Upper lobe of right lung (tissue), 1 donor: Measurements from ENCODE around the gene CDC42SE1. TPM values are rescaled to one million over a fixed set of nuclear protein-coding genes. Genes with fewer than 3 reads are reported as not detected.
A peak's percentile ranks its signal among the peaks of the same experiment; 100 is the strongest.

Experiments
- ATAC-seq: fragments of 200-7000 bp; cut with Tn5 transposase; one replicate; pipeline ENCODE4 v1.9.1; 2020; ENCODE audit warnings: mild to moderate bottlenecking, moderate library complexity
- DNase-seq: peaks from one replicate; pipeline ENCODE4 v3.0.0-alpha.2; 2020
- H3K27ac ChIP-seq: fragments of 200-600 bp; one replicate; pipeline ENCODE4 v1.8.0; 2022
- H3K27me3 ChIP-seq: fragments of 200-600 bp; one replicate; pipeline ENCODE4 v1.8.0; 2022; ENCODE audit warnings: mild to moderate bottlenecking
- H3K36me3 ChIP-seq: fragments of 200-600 bp; one replicate; pipeline ENCODE4 v1.8.0; 2022
- H3K4me1 ChIP-seq: fragments of 200-600 bp; one replicate; pipeline ENCODE4 v1.8.0; 2022
- H3K4me3 ChIP-seq: fragments of 200-600 bp; one replicate; pipeline ENCODE4 v1.8.0; 2022; ENCODE audit warnings: mild to moderate bottlenecking
- H3K9me3 ChIP-seq: fragments of 200-600 bp; one replicate; pipeline ENCODE4 v1.8.0; 2022
- intact Hi-C: fragments of 100-400 bp; cut with DNase I; formaldehyde crosslinking; loops from one replicate; pipeline ENCODE4 v1.11.0; 2022
- total RNA-seq: library from RNA; stranded (reverse); fragmentation: NEBNext Ultra II Directional; extraction: Animal tissue kit (Norgen Biotek cat#: 25700); gene quantifications from one replicate; pipeline ENCODE4 v1.2.1, GENCODE V29; 2021
- TF ChIP-seq, protein P1 (sequence below): fragments of 200-600 bp; IDR thresholded peaks from one replicate; pipeline ENCODE4 v1.8.0; 2022; ENCODE audit warnings: antibody characterized with exemption
- donor health status: DM: no; HTN: yes; CAD: no; lungs with severe emphysema.

CDC42SE1 gene
- total RNA-seq, 1 donor from 2014 or later = 105 TPM

DNA sequence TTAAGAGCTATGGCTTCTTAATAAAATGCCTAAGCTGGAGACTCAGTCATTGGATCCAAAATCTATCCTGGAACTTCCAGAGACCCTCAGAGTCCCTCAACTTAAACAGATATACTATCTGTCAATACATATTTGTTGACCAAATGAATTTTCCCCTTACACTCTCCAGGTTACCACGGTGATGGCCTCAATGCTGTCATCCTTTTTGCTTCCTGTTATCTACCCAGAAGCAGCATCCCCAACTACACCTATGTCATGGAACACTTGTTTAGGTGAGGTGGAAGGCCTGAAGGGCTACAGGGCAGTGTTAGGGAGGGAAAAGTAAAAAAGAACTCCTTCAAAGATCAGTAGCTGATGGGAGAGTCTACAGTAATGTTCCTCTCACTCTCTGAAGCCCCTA is 16.3 kb downstream of the CDC42SE1 start:
- Histone ChIP-seq H3K4me3 (no peak overlapping the region), H3K27ac (no peak overlapping the region), H3K27me3 (no peaks in the 10 kb centered on the region), H3K9me3 (no peaks in the 10 kb centered on the region), H3K4me1 (peaks cover 8% of the 10 kb centered on the region), H3K36me3 (no peaks in the 10 kb centered on the region)
- intact Hi-C loops = no loop called here
- DNase-seq (no peak), ATAC-seq (no peak)
- TF ChIP-seq, protein P1, sequence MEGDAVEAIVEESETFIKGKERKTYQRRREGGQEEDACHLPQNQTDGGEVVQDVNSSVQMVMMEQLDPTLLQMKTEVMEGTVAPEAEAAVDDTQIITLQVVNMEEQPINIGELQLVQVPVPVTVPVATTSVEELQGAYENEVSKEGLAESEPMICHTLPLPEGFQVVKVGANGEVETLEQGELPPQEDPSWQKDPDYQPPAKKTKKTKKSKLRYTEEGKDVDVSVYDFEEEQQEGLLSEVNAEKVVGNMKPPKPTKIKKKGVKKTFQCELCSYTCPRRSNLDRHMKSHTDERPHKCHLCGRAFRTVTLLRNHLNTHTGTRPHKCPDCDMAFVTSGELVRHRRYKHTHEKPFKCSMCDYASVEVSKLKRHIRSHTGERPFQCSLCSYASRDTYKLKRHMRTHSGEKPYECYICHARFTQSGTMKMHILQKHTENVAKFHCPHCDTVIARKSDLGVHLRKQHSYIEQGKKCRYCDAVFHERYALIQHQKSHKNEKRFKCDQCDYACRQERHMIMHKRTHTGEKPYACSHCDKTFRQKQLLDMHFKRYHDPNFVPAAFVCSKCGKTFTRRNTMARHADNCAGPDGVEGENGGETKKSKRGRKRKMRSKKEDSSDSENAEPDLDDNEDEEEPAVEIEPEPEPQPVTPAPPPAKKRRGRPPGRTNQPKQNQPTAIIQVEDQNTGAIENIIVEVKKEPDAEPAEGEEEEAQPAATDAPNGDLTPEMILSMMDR = no peak

DNA sequence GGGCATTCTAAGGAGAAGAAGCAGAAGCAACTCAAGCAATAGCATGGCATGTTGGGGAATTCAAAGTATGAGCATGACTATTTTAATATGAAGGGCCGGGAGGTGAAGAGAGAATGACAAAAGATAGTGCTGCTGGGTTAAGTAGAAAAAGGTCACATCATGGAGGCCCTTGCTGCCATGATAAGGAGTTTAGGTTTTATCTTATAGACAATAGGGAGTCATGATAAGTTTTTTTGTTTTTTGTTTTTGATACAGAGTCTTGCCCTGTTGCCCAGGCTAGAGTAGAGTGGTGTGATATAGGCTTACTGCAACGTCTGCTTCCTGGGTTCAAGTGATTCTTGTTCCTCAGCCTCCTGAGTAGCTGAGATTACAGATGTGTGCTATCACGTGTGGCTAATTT is 19.9 kb downstream of the CDC42SE1 start:
- Histone ChIP-seq H3K4me1 (no peaks in the 10 kb centered on the region), H3K4me3 (no peak overlapping the region), H3K27ac (no peak overlapping the region), H3K9me3 (no peaks in the 10 kb centered on the region), H3K27me3 (no peaks in the 10 kb centered on the region), H3K36me3 (peaks cover 9% of the 10 kb centered on the region)
- no peak for ATAC-seq
- TF ChIP-seq, protein P1 = no peak
- intact Hi-C loops = no loop called here
- no peak for DNase-seq

DNA sequence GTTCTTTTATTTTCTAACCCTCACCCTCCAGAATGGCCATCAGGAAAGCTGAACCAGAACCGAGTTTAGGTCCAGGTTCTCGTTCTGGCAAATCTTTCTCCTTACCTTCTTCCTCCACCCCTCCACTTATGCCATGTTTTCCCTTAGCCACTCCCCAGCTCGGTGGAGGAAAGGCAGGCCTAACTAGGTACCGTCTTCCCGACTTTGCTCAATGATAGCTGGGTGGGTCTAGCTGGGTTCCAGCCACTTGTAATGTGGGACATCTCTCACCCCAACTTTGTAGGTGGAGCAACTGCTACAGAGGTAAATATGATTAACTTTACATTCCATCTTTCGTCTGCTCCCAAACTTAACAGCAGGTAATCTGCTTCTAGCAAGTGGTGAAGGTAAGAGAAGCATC is 22.4 kb downstream of the CDC42SE1 start:
- ATAC-seq (no peak), DNase-seq (no peak)
- TF ChIP-seq, protein P1 = no peak
- H3K36me3 ChIP-seq = peaks cover 29% of the 10 kb centered on the region
- no peaks in the 10 kb centered on the region for H3K9me3 ChIP-seq
- no peak overlapping the region for H3K4me3 ChIP-seq
- no peaks in the 10 kb centered on the region for H3K27me3 ChIP-seq
- intact Hi-C loops = no loop called here
- no peaks in the 10 kb centered on the region for H3K4me1 ChIP-seq
- H3K27ac ChIP-seq = peak overlapping the region; percentile 42

DNA sequence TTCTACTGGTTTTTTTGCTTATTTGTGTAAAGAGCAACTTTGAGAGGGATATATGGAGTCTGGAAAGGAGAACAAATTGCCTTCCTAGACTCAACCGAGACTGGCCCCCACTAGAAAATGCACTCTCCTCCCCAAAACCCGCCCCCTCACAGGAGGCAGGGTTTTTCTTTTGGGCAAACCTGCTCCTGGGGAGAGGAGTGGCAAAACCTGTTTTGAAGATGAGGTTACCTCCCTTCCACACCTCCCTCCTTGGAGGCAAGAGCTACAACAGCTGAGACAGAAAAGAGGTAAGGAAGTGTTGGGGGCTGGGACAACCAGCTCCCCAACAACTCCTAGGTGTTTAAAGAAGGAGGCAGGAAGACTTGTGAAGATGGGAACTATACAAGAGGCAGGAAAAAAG is 23.1 kb downstream of the CDC42SE1 start, which contains the start of gene BNIPL:
BNIPL (plus strand) TSS at position 231 of the 400 bp plus-strand sequence; CDS start at position 371, 140 bp downstream.
- DNase-seq (no peak), ATAC-seq (peak; percentile 88)
- TF ChIP-seq, protein P1 = no peak
- Histone ChIP-seq H3K36me3 (peaks cover 35% of the 10 kb centered on the region), H3K4me3 (no peak within 1 kb of the TSS), H3K27me3 (no peaks in the 10 kb centered on the region), H3K4me1 (no peaks in the 10 kb centered on the region), H3K9me3 (no peaks in the 10 kb centered on the region), H3K27ac (peak within 1 kb of the TSS; percentile 42)
- intact Hi-C loops = no loop called here

DNA sequence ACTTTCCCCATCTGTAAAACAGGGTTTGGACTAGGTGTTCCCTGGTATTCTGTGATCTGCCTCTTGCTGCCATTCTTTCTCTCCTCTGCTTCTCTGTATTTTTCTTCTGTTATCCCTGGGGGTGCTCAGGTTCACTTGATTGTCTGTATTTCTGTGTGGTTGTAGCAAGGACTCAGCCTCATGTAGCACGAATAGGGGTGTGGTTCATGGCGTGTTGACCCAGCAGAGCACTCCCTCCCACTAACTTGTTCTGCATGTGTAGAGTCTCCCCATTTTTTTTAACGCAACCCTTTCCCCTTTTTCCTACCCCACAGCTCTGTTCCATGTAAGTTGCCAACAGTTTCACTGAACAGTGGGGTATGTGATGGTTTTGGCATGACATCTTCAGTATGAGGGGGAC is 24.3 kb downstream of the CDC42SE1 start:
- H3K36me3 ChIP-seq = peaks cover 46% of the 10 kb centered on the region
- intact Hi-C loops = no loop called here
- H3K27me3 ChIP-seq = no peaks in the 10 kb centered on the region
- ATAC-seq (no peak), DNase-seq (no peak)
- H3K9me3 ChIP-seq = no peaks in the 10 kb centered on the region
- TF ChIP-seq, protein P1 = no peak
- no peaks in the 10 kb centered on the region for H3K4me1 ChIP-seq
- H3K4me3 ChIP-seq = no peak overlapping the region
- H3K27ac ChIP-seq = no peak overlapping the region

DNA sequence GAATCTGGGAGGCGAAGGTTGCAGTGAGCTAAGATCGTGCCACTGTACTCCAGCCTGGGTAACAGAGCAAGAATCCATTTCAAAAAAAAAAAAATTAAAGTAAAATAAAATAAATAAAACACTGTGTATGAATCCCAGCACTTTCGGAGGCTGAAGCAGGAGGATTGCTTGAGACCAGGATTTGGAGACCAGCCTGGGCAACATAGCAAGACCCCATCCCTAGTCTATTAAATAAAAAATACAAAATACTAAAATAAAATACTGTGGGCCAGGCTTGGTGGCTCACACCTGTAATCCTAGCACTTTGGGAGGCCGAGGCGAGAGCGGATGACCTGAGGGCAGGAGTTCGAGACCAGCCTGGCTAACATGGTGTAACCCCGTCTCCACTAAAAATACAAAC is 27.3 kb downstream of the CDC42SE1 start:
- H3K4me1 ChIP-seq = no peaks in the 10 kb centered on the region
- intact Hi-C loops = no loop called here
- H3K9me3 ChIP-seq = no peaks in the 10 kb centered on the region
- peaks cover 75% of the 10 kb centered on the region for H3K36me3 ChIP-seq
- DNase-seq (no peak), ATAC-seq (no peak)
- H3K27me3 ChIP-seq = no peaks in the 10 kb centered on the region
- no peak overlapping the region for H3K27ac ChIP-seq
- H3K4me3 ChIP-seq = no peak overlapping the region
- TF ChIP-seq, protein P1 = no peak
